SK-N-SH (cell line): ENCODE data around the gene EEIG1. TPM values are rescaled to one million over a fixed set of nuclear protein-coding genes. Genes with fewer than 3 reads are reported as not detected.
A peak's percentile ranks its signal among the peaks of the same experiment; 100 is the strongest.

Experiments used
- CTCF ChIA-PET: fragments of 300-600, 350-600 bp; formaldehyde crosslinking; extraction: SDS; loops from one replicate; lab custom pipeline; 2021; lab: Yijun Ruan, JAX
- POLR2A ChIA-PET: fragments of 350-600 bp; sonication (Branson Sonifier 250); formaldehyde crosslinking; extraction: SDS; loops from one replicate; lab custom pipeline; 2020; ENCODE audit warnings: antibody characterized with exemption, inconsistent platforms; lab: Yijun Ruan, JAX
- DNase-seq: peaks from one replicate; pipeline ENCODE4 v3.0.0; 2012
- H2AFZ ChIP-seq: fragments of 200-600 bp; sonication (generic); 2 replicates; pipeline ENCODE4 v1.8.1; 2016; ENCODE audit warnings: antibody characterized with exemption, mild to moderate bottlenecking, low read depth
- H3F3A ChIP-seq: fragments of 200-600 bp; sonication (generic); replicated peaks from 2 replicates; pipeline ENCODE3; 2016; ENCODE audit warnings: antibody characterized with exemption, mild to moderate bottlenecking; ENCODE audit not compliant: insufficient read depth
- H3K27ac ChIP-seq, 2 experiments: fragments of 200-500 bp in 1 of 2; fragments of 200-600 bp in 1 of 2; sonication (Bioruptor generic) in 1 of 2; sonication (generic), shearing (Covaris generic) in 1 of 2; 2 replicates each; pipeline versions ENCODE4 v1.5.1 to v1.6.1; 2014 to 2016; ENCODE audit warnings: low read depth in 2 of 2, inconsistent platforms in 1 of 2, low read length in 1 of 2, mild to moderate bottlenecking in 1 of 2, mixed read lengths in 1 of 2
- H3K27me3 ChIP-seq: fragments of 200-600 bp; sonication (generic), shearing (Covaris generic); 2 replicates; pipeline ENCODE4 v1.6.1; 2016; ENCODE audit warnings: mixed run types; ENCODE audit not compliant: insufficient read depth
- H3K36me3 ChIP-seq, 2 experiments: fragments of 200-500 bp in 1 of 2; fragments of 200-600 bp in 1 of 2; sonication (Bioruptor generic) in 1 of 2; sonication (generic) in 1 of 2; replicated peaks in 1 of 2; 2 replicates each; pipeline versions ENCODE3 to v1.5.1; 2014 to 2016; ENCODE audit warnings: low read length in 1 of 2, mild to moderate bottlenecking in 1 of 2; ENCODE audit not compliant: insufficient read depth in 2 of 2, control insufficient read depth in 1 of 2
- H3K4me1 ChIP-seq, 2 experiments: fragments of 200-500 bp in 1 of 2; fragments of 200-600 bp in 1 of 2; sonication (Bioruptor generic) in 1 of 2; sonication (generic), shearing (Covaris generic) in 1 of 2; 2 replicates each; pipeline versions ENCODE4 v1.5.1 to v1.6.1; 2014 to 2016; ENCODE audit warnings: low read depth in 1 of 2, low read length in 1 of 2, mixed run types in 1 of 2; ENCODE audit not compliant: insufficient read depth in 2 of 2, control insufficient read depth in 1 of 2
- H3K4me2 ChIP-seq: fragments of 200-600 bp; sonication (generic), shearing (Covaris generic); 2 replicates; pipeline ENCODE4 v1.6.1; 2017; ENCODE audit warnings: mixed run types
- H3K4me3 ChIP-seq, 2 experiments: fragments of 200-500 bp in 1 of 2; fragments of 200-600 bp in 1 of 2; sonication (Bioruptor generic) in 1 of 2; sonication (generic), shearing (Covaris generic) in 1 of 2; 2 replicates each; pipeline versions ENCODE4 v1.5.1 to v1.8.1; 2014 to 2016; ENCODE audit warnings: low read depth in 2 of 2, inconsistent platforms in 1 of 2, low read length in 1 of 2, mild to moderate bottlenecking in 1 of 2, mixed read lengths in 1 of 2, moderate library complexity in 1 of 2
- H3K79me2 ChIP-seq: fragments of 200-600 bp; sonication (generic); 2 replicates; pipeline ENCODE4 v1.8.1; 2017; ENCODE audit warnings: mild to moderate bottlenecking; ENCODE audit not compliant: insufficient read depth
- H3K9ac ChIP-seq: fragments of 200-600 bp; sonication (generic); 2 replicates; pipeline ENCODE4 v1.6.1; 2017; ENCODE audit warnings: mixed run types
- H3K9me2 ChIP-seq: fragments of 200-600 bp; sonication (generic); 2 replicates; pipeline ENCODE4 v1.6.1; 2017; ENCODE audit warnings: mixed run types
- H3K9me3 ChIP-seq: fragments of 200-600 bp; sonication (generic); 2 replicates; pipeline ENCODE4 v1.6.1; 2017; ENCODE audit warnings: mixed run types, mild to moderate bottlenecking, moderate library complexity
- H4K20me1 ChIP-seq: fragments of 200-600 bp; sonication (generic); 2 replicates; pipeline ENCODE4 v1.6.1; 2017; ENCODE audit warnings: mild to moderate bottlenecking, mixed run types; ENCODE audit not compliant: insufficient read depth
- CHD2 ChIP-seq: fragments of 150-350 bp; IDR thresholded peaks from 2 replicates; pipeline ENCODE4 v1.6.1; 2018; ENCODE audit warnings: low read length; ENCODE audit not compliant: partially characterized antibody
- ELF1 ChIP-seq: IDR thresholded peaks from 2 replicates; pipeline ENCODE4 v1.4.0; 2012
- EP300 ChIP-seq, 2 experiments: IDR thresholded peaks; 2 replicates each; pipeline versions ENCODE4 v1.4.0 to v1.6.1; 2012; ENCODE audit warnings: borderline replicate concordance in 1 of 2, low read depth in 1 of 2, low read length in 1 of 2
- EZH2phosphoT487 ChIP-seq: fragments of 200-600 bp; sonication (generic); IDR thresholded peaks from 2 replicates; pipeline ENCODE4 v1.6.1; 2017; ENCODE audit warnings: low read depth, mixed run types, mild to moderate bottlenecking, antibody characterized with exemption, moderate library complexity, borderline replicate concordance
- FOSL2 ChIP-seq: IDR thresholded peaks from 2 replicates; pipeline ENCODE4 v1.4.0; 2012; ENCODE audit warnings: low read depth, mild to moderate bottlenecking, moderate library complexity, borderline replicate concordance
- FOXJ3 ChIP-seq: sonication (generic); formaldehyde crosslinking; IDR thresholded peaks from 2 replicates; pipeline ENCODE4 v1.5.1; 2020; ENCODE audit warnings: mild to moderate bottlenecking, missing genetic modification reagents
- FOXM1 ChIP-seq: IDR thresholded peaks from 2 replicates; pipeline ENCODE4 v1.4.0; 2012; ENCODE audit warnings: low read depth, mild to moderate bottlenecking
- GATA2 ChIP-seq: sonication (generic); formaldehyde crosslinking; IDR thresholded peaks from 2 replicates; pipeline ENCODE4 v1.5.0; 2020; ENCODE audit warnings: mild to moderate bottlenecking, missing genetic modification reagents
- JUND ChIP-seq: IDR thresholded peaks from 2 replicates; pipeline ENCODE4 v1.4.0; 2012
- MEF2A ChIP-seq: IDR thresholded peaks from 2 replicates; pipeline ENCODE4 v1.4.0; 2012; ENCODE audit warnings: low read depth, borderline replicate concordance
- MXI1 ChIP-seq: IDR thresholded peaks from 2 replicates; pipeline ENCODE4 v1.6.1; 2012; ENCODE audit warnings: mild to moderate bottlenecking, low read depth, low read length, improper control_type of control experiment
- NFIC ChIP-seq: IDR thresholded peaks from 2 replicates; pipeline ENCODE4 v1.4.0; 2012; ENCODE audit warnings: borderline replicate concordance
- NRF1 ChIP-seq: IDR thresholded peaks from 2 replicates; pipeline ENCODE4 v1.6.1; 2012; ENCODE audit warnings: low read depth, mild to moderate bottlenecking, low read length
- POLR2AphosphoS5 ChIP-seq: IDR thresholded peaks from 2 replicates; pipeline ENCODE4 v1.6.1; 2012; ENCODE audit warnings: low read depth, low read length
- RAD21 ChIP-seq: IDR thresholded peaks from 2 replicates; pipeline ENCODE4 v1.6.1; 2012; ENCODE audit warnings: mild to moderate bottlenecking, low read length
- RCOR1 ChIP-seq: fragments of 150-350 bp; IDR thresholded peaks from 2 replicates; pipeline ENCODE4 v1.6.1; 2017; ENCODE audit warnings: antibody characterized with exemption, low read length
- REST ChIP-seq: IDR thresholded peaks from 2 replicates; pipeline ENCODE4 v1.6.1; 2012; ENCODE audit warnings: mild to moderate bottlenecking, low read depth, low read length, moderate library complexity
- RFX5 ChIP-seq: IDR thresholded peaks from 2 replicates; pipeline ENCODE4 v1.6.1; 2012; ENCODE audit warnings: mild to moderate bottlenecking, improper control_type of control experiment, low read length
- RXRA ChIP-seq: IDR thresholded peaks from 2 replicates; pipeline ENCODE4 v1.4.0; 2012; ENCODE audit warnings: low read depth, mild to moderate bottlenecking, borderline replicate concordance
- SIN3A ChIP-seq: IDR thresholded peaks from 2 replicates; pipeline ENCODE4 v1.6.1; 2012; ENCODE audit warnings: low read depth, mild to moderate bottlenecking, low read length, moderate library complexity, borderline replicate concordance
- SMC3 ChIP-seq: IDR thresholded peaks from 2 replicates; pipeline ENCODE4 v1.6.1; 2012; ENCODE audit warnings: low read depth, low read length, improper control_type of control experiment
- TCF12 ChIP-seq: IDR thresholded peaks from 2 replicates; pipeline ENCODE4 v1.4.0; 2012
- TEAD4 ChIP-seq: IDR thresholded peaks from 2 replicates; pipeline ENCODE4 v1.4.0; 2012; ENCODE audit warnings: mild to moderate bottlenecking, borderline replicate concordance; ENCODE audit not compliant: insufficient read depth
- USF1 ChIP-seq: IDR thresholded peaks from 2 replicates; pipeline ENCODE4 v1.4.0; 2012; ENCODE audit warnings: low read depth, borderline replicate concordance
- USF2 ChIP-seq: fragments of 150-350 bp; IDR thresholded peaks from 2 replicates; pipeline ENCODE4 v1.6.1; 2017; ENCODE audit warnings: antibody characterized with exemption, low read length, low read depth, borderline replicate concordance
- YY1 ChIP-seq: IDR thresholded peaks from 2 replicates; pipeline ENCODE4 v1.4.0; 2012; ENCODE audit warnings: low read depth, mild to moderate bottlenecking
- WGBS: methylation state at CpG from one replicate; pipeline ENCODE4 v1.1.6; 2017; ENCODE audit warnings: low lambda C conversion rate; 5-methylcytosine and 5-hydroxymethylcytosine counted together
- polyA plus RNA-seq, 3 experiments: library from polyadenylated mRNA; depleted of rRNA; stranded (reverse); fragments of >200 nt; gene quantifications; 2 replicates each; pipeline ENCODE4 v1.2.3, GENCODE V29; 2012
- TF ChIP-seq, protein P1 (sequence below): fragments of 150-350 bp; IDR thresholded peaks from 2 replicates; pipeline ENCODE4 v1.6.1; 2016; ENCODE audit warnings: mild to moderate bottlenecking, low read depth, low read length
- TF ChIP-seq, protein P2 (sequence below): IDR thresholded peaks from 2 replicates; pipeline ENCODE4 v1.4.0; 2012; ENCODE audit warnings: low read depth, borderline replicate concordance

EEIG1 gene
- polyA plus RNA-seq, 1 of the 3 experiments (the other 2 are of a cell fraction): 26.2 TPM

DNA sequence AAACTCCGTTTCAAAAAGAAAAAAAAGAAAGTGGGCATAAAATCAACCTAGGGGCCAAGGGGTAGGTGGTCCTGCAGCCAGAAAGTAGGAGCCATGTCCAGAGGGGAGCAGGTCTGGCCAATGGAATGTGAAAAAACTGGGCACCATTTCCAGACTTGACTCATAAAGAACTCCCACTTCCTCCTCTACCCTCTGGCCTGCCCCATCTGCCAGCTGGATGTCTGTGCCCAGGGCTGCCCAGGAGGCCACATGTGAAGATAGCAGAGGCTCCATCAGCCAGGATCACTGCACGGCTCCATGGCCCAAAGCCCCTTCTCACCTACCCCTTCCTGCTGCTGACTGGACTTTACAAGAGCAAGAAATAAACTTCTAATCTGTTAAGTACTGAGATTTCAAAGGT lies 42.1 kb upstream of the EEIG1 start:
- Histone ChIP-seq H2AFZ (peak overlapping the region; percentile 83; the same call in 1 of the 2 replicates), H3K4me1 (peaks cover 3 to 10% of the 10 kb centered on the region in 2 experiments; a peak in 2 of 4 replicates), H3K79me2 (no peaks in the 10 kb centered on the region), H3F3A (peaks cover 3% of the 10 kb centered on the region), H3K36me3 (no peaks in the 10 kb centered on the region), H3K4me2 (0 out of 2 replicates have a peak overlapping the region, but pooled peaks have one; percentile 33), H3K27me3 (no peaks in the 10 kb centered on the region), H3K9me2 (no peaks in the 10 kb centered on the region), H3K9ac (no peak overlapping the region), H3K4me3 (no peak overlapping the region), H3K27ac (peak overlapping the region in 1 of 2 experiments; percentile 20; a peak in 1 of 4 replicates), H4K20me1 (no peaks in the 10 kb centered on the region), H3K9me3 (no peaks in the 10 kb centered on the region)
- CTCF ChIA-PET: interaction anchor here (1.1 to 1.2 kb wide), 2 partner anchors 12 to 79 kb away, joined by 3 to 4 read pairs; no protein-coding TSS in a partner anchor
- WGBS: 42% methylated on average over 2 of the region's 2 CpGs
- POLR2A ChIA-PET: no interaction called here
- peak; percentile 39 for DNase-seq
- TF ChIP-seq, protein P1, sequence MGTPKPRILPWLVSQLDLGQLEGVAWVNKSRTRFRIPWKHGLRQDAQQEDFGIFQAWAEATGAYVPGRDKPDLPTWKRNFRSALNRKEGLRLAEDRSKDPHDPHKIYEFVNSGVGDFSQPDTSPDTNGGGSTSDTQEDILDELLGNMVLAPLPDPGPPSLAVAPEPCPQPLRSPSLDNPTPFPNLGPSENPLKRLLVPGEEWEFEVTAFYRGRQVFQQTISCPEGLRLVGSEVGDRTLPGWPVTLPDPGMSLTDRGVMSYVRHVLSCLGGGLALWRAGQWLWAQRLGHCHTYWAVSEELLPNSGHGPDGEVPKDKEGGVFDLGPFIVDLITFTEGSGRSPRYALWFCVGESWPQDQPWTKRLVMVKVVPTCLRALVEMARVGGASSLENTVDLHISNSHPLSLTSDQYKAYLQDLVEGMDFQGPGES: no peak
- TF ChIP-seq EP300 (IDR thresholded peaks at IDR 0.05; ENCODE audit: borderline replicate concordance in 1 of 2, low read depth in 1 of 2, low read length in 1 of 2) (no peak), EZH2phosphoT487 (no peak), TEAD4 (no peak), SIN3A (peak; percentile 22; the same call in 1 of the 2 replicates), CHD2 (no peak), MEF2A (no peak), ELF1 (no peak), POLR2AphosphoS5 (no peak), TCF12 (peak; percentile 78), JUND (0 out of 2 replicates have a peak, but pooled peaks have one; percentile 10), NFIC (peak; percentile 72), SMC3 (no peak), FOXJ3 (CRISPR knock-in tag) (no peak), USF2 (no peak), FOXM1 (no peak), RFX5 (no peak), MXI1 (no peak), RAD21 (no peak), GATA2 (CRISPR knock-in tag) (no peak), RXRA (no peak), USF1 (no peak), FOSL2 (peak; percentile 31; the same call in 1 of the 2 replicates), REST (no peak), NRF1 (no peak), YY1 (no peak), RCOR1 (no peak)
- TF ChIP-seq, protein P2, sequence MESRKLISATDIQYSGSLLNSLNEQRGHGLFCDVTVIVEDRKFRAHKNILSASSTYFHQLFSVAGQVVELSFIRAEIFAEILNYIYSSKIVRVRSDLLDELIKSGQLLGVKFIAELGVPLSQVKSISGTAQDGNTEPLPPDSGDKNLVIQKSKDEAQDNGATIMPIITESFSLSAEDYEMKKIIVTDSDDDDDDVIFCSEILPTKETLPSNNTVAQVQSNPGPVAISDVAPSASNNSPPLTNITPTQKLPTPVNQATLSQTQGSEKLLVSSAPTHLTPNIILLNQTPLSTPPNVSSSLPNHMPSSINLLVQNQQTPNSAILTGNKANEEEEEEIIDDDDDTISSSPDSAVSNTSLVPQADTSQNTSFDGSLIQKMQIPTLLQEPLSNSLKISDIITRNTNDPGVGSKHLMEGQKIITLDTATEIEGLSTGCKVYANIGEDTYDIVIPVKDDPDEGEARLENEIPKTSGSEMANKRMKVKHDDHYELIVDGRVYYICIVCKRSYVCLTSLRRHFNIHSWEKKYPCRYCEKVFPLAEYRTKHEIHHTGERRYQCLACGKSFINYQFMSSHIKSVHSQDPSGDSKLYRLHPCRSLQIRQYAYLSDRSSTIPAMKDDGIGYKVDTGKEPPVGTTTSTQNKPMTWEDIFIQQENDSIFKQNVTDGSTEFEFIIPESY: no peak
